HL-60/S4 treated with phorbol 12-myristate 13-acetate at 8.2 ng/mL for 4 days and 3 days (cell line): ENCODE measurements around the gene FAU.
"Not testable (repeated sequence)": the region's sequence is repeated elsewhere in the genome, so short reads cannot be mapped to it uniquely, and the experiment has no call there.

ENCODE experiments used
- in situ Hi-C: fragments of 300-500 bp; cut with MboI; formaldehyde crosslinking; loops from 2 replicates; pipeline ENCODE4 v1.15.0; 2022; ENCODE audit warnings: low sequenced_read_pairs

Gene FAU

DNA sequence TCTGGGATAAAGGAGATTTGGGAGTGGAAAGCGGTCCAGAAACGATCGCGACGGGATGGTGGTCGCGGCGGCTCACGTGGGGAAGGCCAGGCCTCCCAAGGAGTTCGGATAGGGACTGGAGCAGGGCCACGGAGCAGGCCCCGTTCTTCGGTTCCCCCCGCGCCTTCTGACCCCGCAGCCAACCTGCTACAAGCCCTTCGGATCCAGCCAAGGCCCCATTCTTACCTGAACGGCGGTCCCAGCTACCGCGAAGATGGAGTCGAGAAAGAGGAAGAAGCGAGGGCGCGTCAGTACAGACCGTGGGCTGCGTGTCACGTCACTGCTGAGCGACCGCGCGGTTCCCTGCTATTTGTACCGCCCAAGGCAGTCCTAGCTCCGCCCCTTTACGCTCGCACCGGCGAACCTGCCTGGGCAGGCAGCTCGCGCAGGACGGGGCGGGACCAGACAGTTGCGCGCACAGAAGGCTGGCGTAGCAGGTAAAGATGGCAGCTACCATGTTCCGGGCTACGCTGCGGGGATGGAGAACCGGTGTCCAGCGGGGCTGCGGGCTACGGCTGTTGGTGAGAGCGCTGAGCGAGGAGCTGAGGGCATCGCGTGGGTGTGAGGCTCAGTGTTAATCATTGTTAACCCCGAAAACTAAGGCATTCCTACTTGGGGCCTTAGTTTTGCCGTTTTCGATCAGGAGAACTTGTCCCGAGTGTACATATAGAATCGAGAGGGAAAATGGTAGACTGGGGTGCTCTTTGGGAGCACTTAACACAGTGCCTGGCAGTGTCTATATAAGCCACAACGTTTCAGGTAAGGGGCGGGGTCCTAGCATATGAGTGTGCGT is at the start of gene FAU, which contains the start of gene MRPL49:
Gene FAU, minus strand, starts transcription at position 270 of the 832 bp plus-strand sequence. CDS start 321 bp downstream, outside the sequence.
Gene MRPL49, plus strand, starts transcription at position 457 of the 832 bp plus-strand sequence. Its CDS starts 26 bp downstream, at position 483.
- in situ Hi-C loops = no loop called here

DNA sequence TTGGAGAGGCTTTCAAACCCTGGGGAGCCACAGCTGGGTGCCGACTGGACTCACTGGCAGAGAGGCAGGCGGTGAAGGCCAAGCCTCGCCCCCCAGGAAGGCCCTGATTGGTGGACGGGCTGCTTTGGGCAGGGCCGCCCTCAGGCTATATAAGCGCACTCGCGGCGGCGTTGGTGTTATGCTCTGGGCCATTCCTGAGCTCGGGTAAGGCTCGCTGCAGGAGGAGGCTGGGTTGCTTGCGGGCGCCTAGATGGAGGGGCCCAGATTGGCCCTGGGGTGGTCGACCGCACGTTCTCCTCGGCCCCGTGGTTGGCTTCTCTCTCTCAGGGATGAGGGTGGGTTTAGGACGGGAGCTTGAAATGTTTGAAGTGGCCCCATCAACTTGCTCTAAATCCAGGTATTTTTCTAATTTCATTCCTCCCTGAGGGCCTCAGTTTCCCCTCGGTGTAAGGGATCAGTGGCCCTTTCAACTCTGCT is 48.2 kb upstream of the FAU start, which contains the start of gene SPDYC:
Gene SPDYC, plus strand, starts transcription at position 176 of the 477 bp plus-strand sequence. CDS start 1,125 bp downstream, outside the sequence.
- in situ Hi-C loops = no loop called here

DNA sequence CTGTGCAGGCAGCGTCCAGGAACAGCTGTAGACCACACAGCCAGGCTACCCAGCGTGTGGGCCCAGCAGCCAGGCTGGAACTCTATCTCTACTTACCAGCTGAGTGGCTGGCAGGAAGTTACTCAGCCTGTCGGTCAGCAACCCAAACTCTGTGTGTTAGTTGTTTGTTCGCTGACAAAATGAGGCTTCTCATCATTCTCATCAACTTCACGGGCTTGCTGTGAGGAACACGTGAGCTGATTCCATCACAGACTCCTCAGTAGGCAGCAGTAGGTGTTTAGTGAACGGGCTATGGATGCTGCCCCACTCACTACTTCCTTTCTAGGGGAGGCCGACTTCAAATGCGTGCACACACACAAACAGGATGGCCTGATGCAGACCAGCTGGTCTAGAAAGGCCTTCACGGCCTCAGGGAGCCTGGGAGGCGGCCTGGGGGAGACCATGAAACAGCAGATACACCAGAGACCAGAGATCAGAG is 47.3 kb upstream of the FAU start:
- in situ Hi-C loops = no loop called here

DNA sequence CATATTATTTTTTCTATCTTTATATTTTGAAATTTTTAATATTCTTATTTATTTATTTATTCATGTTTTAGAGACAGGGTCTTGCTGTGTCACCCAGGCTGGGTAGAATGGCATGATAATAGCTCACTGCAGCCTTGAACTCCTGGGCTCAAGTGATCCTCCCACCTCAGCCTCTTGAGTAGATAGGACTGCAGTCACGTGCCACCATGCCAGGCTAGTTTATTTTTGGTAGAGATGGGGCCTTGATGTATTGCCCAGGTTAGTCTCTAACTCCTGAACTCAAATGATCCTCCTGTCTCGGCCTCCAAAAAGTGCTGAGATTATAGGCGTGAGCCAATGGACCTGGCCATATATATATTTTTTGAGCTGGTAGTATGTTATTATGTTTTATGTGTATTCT is 45.7 kb upstream of the FAU start:
- in situ Hi-C loops = no loop called here

DNA sequence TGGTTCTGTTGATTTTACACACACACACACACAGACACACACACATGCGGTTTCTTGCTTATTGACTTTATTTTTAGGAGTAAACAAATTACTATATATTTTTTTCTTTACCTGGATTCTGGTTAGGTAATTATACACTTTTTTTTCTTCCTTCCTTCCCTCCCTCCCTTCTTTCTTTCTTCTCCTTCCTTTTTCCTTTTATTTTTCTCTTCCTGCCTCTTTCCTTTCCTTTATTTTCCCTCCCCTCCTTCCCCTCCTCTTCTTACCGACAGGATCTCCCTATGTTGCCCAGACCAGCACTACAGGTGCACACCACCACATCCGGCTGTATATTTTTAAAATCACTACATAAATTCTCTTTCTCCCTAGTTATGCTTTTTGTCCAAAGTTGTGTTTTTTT is 45.0 kb upstream of the FAU start:
- in situ Hi-C loops = no loop called here

DNA sequence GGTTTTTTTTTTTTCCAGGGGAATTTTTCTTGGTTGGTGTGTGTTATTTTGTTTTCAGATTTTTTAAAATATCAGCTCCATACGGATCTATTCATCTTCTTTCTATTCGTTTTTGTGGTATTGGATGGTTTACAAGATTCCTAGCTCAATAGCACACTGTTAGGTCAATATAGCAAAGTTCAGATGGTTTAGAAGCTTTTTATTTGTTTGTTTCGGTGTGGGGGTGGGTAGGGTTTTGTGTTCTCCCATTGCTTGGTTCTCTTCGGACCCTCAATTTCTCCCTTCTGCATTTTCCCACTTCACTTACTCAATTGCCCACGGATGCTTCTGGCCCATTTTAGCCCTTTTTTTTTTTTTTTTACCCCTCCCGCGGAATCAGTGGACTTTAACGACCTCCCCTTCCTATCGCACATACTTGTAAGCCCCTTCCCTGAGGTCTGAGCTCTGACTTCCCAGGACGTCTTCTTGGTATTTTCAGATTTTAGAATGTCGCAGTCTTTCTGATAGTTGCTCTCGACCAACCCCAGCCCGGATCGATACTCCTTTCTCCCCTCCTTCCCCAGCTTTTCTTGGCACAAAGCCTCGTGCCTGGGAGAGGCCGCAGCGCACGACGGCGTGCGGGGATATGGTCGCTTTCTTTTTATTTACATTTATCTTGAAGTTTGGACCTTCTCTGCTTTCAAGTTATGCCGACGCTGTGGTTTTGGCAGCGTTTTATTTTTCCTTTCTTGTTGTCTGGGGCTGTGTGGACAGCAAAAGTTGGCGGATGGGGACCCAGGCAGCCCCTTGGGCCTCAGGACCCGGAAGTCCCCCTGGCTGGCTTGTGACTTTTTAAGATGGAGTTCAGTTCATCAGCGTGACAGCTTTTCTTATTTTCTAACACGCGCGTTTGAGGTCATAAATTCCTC is 43.7 kb upstream of the FAU start:
- in situ Hi-C loops = no loop called here

DNA sequence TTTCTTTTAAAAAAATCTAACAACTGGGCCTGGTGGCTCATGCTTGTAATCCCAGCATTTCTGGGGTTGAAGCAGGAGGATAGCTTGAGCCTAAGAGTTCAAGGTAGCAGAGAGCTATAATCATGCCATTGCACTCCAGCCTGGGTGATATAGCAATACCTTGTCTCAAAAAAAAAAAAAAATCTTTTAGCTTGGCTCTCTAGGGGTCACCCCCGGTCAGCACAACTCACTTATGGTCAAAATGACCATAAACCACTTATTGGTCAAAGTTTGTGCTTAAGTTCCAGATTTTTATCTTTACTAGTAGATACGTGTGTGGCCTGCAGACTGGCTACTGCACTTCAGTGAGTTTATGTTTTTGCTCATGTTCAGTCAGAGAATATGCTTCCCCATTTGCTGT is 41.8 kb upstream of the FAU start:
- in situ Hi-C loops = no loop called here

DNA sequence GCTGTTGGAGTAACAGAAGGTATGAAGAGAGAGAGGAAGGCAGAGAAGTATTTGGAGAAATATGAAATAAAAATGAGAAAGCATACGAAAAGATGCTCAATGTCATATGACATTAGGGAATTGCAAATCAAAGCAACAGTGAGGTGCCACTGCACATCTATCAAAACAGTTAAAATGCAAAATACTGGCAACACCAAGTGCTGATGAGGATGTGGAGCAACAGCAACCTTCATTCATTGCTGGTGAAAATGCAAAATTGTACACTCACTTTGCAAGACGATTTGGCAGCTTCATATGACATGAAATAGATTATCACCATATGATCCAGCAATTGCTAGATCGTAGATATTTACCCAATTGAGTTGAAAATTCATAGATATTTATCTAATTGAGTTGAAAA is 38.7 kb upstream of the FAU start:
- in situ Hi-C loops = no loop called here

DNA sequence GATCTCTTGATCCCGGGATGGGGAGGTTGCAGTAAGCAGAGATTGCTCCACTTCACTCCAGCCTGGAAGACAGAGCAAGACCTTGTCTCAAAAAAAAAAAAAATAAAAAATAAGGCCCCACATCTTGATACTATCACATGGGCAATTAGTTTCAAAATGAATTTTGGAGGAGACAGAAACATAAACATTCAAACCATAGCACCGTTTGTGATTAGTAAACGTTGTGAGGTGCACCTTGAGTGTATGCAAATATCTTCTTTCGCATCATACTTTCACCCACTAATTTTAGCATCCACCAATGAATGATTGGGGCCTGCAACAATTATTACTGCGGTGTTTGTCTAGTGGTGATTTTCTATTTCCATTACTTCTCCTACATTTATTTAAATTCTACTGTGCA is 37.1 kb upstream of the FAU start:
- in situ Hi-C loops = no loop called here

DNA sequence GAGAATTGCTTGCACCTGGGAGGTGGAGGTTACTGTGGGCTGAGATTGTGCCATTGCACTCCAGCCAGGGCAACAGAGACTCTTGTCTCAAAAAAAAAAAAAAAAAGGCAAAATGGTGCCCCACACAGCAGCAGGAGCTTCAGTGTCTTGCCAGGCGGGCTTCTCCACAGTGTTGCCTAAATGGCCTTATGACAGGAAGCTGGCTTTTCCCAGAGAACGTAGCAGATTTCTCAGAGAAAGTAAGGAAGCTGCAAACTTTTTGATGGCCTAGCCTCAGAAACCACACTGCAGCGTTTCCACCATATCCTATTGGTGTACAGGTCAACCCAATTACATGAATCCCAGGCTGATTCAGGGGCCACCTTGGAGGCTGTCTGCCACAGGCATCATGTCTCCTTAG is 35.4 kb upstream of the FAU start:
- in situ Hi-C loops = no loop called here

DNA sequence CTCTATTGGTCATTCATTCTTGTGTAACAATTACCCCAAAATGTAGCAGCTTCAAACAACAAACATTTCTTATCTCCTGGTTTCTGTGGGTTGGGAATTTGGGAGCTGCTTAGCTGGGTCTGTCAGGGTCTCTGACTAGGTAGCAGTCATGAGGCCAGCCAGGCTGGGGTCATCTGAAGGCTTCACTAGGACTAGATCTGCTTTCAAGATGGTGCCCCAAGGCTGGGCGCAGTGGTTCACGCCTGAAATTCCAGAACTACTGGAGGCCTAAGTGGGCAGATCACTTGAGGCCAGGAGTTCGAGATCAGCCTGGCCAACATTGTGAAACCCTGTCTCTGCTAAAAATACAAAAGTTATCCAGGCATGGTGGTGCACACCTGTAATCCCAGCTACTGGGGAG is 35.0 kb upstream of the FAU start:
- in situ Hi-C loops = no loop called here

DNA sequence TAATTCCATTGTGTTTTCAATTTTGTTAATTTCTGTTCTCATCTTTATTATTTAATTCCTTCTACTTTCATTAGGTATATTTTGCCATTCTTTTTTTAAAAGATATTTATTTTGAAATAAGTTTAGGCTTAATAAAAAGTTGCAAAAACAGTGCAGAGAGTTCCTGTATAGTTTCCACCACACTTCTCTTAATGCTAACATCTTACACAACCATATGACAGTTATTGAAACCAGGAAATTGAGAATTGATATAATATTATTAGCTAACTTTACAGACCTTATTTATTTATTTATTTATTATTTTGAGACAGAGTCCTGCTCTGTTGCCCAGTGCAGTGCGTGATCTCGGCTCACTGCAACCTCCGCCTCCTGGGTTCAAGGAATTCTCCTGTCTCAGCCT is 34.3 kb upstream of the FAU start:
- in situ Hi-C loops = no loop called here

DNA sequence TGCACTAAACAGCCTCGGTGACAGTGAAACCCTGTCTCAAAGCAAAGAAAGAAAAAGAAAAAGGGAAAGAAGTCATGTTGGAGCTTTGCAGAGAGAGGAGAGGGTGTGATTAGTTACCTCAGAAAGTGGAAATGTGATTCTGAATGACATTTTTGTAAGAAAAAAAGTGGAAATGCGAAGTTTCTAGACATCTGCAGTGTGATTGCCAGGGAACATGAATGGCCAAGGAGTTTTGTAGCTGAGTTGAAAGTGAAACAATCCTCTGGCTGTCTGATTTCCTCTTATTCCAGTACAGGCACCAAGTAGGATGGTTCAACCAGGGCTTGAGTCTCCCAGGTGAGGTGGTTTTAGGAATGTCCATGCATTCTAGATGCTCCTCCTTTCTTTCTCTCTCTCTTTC is 30.2 kb upstream of the FAU start:
- in situ Hi-C loops = no loop called here

DNA sequence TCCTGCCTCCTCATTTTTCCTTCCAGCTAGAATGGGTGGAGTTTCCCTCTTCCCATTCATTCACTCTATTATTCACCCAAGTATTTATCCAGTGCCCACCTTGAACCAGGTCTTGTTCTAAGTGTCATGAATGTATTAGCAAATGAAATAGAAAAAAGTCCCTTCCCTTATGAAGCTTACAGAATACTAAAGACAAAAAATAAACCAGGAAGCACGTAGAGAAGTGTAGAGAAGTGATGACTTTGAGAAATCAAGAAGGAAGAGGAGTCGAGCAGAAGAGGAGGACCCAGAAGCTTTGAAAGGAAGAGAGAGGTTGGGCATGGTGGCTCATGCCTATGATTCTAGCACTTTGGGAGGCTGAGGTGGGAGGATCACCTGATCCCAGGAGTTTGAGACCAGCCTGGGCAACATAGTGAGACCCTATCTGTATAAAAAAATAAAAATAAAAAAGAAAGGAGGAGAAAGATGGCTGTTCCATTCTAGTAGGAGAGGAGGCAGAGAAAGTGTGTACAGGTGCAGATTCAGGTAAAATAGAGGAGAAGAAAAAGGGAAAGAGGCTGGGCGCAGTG is 29.5 kb upstream of the FAU start:
- in situ Hi-C loops = no loop called here

DNA sequence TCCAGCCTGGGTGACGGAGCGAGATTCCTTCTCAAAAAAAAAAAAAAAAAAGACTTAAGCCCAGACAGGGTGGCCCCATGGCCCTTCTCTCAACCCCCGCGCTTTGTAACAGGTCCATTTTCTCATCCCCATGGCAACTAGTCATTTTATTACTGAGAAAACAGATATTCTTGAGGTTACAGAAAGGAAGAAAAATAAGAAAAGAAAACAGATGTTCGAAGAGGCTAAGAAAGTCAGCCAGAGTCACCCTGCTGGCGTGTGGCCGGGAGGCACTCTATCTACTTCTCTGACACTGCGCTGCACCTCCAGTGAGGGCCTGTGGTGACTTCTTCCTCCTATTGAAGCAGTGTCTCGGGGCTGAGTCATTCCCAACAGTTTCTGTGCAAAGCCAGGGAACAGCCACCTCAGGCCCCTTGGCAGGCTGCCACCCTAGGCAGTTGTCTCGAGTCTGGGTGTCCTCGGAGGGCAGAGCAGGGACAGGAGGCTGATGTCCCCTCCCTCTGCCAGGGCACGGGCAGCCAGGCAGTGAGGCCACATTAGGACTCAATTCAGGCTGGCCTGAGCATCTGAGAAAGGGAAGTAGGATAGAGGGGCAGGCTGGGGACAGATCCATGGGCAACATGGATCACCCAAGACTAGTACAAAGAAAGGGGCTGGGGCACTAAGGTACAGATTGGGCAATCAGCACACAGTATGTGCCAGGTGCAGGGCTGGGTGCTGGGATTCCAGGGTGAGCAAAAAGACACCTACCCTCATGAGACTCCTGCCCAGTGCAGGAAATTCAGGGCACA is 28.8 kb upstream of the FAU start:
- in situ Hi-C loops = no loop called here

DNA sequence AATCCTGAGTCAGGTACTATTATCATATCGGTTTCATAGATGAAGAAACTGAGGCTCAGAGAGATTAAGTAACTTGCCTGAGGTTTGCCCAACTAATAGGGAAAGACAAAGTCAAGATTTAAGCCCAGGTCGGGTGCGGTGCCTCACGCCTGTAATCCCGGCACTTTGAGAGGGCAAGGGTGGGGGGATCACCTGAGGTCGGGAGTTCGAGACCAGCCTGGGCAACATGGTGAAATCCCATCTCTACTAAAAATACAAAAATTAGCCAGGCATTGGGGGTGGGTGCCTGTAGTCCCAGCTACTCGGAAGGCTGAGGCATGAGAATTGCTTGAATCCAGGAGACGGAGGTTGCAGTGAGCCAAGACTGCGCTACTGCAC is 28.2 kb upstream of the FAU start:
- in situ Hi-C loops = not testable (repeated sequence)

DNA sequence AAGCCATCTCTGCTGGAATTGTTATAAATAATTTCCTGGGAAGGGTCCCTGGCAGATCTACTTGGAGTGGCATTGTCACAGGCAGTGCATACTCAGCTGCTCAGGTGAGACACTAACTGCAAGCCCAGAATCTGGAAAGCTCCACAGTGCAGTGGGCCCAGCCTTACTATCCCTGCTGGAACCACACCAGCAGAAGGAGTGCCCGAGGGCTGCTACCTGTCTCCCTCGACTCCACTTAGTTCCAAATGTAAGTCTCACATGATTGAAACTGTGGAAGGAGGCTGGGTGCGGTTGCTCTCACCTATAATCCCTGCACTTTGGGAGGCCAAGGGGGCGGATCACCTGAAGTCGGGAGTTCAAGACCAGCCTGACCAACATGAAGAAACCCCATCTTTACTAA is 26.7 kb upstream of the FAU start:
- in situ Hi-C loops = no loop called here

DNA sequence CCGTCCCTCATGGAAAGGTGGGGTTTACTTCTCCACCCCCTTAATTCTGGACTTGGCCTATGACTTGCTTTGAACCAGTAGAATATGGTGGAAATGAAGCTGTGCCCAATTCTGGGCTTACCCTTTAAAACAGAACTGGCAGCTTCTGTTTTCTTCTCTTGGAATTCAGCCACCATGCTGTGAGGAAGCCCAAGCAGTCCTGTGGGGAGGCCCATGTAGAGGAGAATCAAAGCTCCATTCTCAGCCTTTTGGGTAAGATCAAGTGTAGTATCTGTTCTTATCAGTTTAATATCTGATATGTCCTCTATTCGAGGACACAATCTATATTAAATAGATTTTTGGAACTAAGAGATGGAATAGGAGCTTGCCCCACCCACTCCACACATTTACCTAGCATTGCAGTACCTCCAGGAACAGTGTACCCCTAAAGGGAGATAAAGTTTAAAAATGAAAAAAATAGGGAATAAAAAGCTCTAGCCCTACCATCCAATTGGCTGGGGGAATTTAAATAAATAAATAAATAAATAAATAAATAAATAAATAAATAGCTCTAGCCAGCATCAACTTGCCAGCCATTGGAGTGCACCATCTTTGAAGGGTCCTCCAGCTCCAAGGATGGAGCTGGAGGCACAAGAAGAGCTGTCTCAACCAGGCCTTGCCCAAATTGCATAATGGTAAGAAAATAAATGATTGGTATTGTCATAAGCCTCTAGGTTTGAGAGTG is 25.6 kb upstream of the FAU start:
- in situ Hi-C loops = no loop called here

DNA sequence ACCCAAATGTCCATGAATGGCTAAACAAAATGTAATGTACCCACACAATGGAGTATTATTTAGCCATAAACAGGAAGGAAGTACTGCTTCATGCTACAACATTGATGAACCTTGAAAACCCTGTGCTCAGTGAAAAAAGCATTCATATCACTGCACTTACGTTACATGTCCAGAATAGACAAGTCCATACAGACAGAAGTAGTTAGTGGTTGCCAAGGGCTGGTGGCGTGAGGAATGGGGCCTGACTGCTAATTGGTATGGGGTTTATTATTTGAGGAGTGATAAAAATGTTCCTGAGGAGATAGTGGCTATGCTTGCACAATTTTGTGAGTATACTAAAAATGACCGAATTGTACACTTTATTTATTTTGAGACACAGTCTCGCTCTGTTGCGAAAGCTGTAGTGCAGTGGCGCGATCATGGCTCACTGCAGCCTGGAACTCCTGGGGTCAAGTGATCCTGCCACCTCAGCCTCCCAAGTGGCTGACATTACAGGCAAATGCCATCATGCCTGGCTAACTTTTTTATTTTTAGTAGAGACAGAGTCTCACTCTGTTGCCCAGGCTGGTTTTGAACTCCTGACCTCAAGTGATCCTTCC is 20.1 kb upstream of the FAU start:
- in situ Hi-C loops = no loop called here
